Right lobe of liver (tissue), 4 donors: Measurements from ENCODE around the gene TMEM100.

Experiments
- POLR2A ChIP-seq: fragments of 450-650 bp; IDR thresholded peaks from one replicate; pipeline ENCODE4 v1.6.1; 2017; ENCODE audit warnings: antibody characterized with exemption, mild to moderate bottlenecking
- TF ChIP-seq, protein P1 (sequence below), 4 donors: fragments of 200-600 bp in 3 of 4; fragments of 450-650 bp in 1 of 4; IDR thresholded peaks; one replicate each; pipeline versions ENCODE4 v1.5.1 to v1.8.0; 2016 to 2022; ENCODE audit warnings: antibody characterized with exemption in 4 of 4, mild to moderate bottlenecking in 2 of 4
- donor health status: DM: no; HTN: no; CAD: no.
- donor health status: DM: no; HTN: no; CAD: no.
- donor health status: DM: no; HTN: yes; CAD: no.

DNA sequence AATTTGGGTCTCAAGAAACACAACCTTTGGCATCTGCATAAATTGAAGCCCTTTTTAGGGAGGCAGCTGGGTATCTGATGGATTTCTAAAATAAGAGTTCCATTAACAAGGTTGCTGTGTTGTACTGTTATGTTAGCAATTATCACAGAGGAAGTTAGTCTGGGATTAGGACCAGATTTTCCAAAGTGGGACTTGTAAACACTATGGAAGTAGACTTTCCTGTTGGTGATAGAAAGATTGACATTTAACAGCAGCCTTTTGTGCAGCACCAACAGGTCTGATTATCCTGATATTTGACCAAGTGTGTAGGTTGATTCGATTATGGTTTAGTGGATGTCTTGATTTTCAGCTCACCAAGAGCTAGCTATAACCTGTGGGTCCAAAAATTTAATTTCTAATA is 46.4 kb downstream of the TMEM100 start:
- TF ChIP-seq, protein P1, sequence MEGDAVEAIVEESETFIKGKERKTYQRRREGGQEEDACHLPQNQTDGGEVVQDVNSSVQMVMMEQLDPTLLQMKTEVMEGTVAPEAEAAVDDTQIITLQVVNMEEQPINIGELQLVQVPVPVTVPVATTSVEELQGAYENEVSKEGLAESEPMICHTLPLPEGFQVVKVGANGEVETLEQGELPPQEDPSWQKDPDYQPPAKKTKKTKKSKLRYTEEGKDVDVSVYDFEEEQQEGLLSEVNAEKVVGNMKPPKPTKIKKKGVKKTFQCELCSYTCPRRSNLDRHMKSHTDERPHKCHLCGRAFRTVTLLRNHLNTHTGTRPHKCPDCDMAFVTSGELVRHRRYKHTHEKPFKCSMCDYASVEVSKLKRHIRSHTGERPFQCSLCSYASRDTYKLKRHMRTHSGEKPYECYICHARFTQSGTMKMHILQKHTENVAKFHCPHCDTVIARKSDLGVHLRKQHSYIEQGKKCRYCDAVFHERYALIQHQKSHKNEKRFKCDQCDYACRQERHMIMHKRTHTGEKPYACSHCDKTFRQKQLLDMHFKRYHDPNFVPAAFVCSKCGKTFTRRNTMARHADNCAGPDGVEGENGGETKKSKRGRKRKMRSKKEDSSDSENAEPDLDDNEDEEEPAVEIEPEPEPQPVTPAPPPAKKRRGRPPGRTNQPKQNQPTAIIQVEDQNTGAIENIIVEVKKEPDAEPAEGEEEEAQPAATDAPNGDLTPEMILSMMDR (IDR thresholded peaks at IDR 0.05) = no peak
- no peak for TF ChIP-seq POLR2A
